NOMO-1 (cell line): Measurements from ENCODE around the gene NISCH.

ENCODE experiments used
- DNase-seq, 2 experiments: peaks; one replicate each; lab custom pipeline; 2025; ENCODE audit not compliant: unreplicated experiment in 2 of 2; lab: John Stamatoyannopoulos, UW

The NISCH gene

DNA sequence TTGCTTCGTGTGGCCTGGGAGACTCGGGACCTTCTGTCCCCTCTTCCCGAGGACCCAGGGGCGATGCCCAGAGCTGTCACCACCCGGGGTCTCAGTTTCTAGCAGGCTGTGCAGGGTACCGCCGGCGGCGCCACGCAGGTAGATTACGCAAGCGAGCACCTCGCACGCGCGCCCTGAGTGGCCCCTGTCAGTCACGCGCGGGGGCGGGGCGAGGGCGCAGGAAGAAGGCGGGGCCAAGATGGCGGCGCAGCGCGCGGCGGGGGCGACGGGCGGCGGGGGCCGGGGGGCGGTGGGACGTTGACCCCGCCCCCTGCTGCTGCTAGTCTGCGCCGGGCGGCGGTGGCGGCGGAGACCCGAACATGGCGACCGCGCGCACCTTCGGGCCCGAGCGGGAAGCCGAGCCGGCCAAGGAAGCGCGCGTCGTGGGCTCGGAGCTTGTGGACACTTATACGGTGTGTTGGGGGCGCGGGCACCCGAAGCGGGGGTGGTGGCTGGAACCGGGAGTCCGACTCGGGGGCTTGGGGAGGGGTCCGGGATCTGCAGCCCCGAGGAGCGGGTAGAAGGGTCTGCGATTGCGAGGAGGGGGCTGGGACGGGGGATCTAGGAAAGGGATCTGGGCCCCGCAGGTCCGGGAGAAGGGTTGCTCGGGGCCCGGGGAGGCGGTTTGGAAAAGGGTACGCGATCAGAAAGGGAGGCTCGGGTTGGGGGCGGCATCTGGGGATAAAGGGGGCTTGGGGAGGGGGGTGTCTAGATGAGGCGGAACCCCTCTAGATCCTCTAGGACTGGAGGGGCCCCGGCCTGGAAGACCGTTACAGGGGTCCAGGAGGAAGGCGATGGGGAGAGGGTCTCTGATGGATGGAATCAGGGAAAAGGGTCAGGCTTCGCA lies at the start of gene NISCH:
NISCH (plus strand) TSS at position 322 of the 886 bp plus-strand sequence; CDS start at position 360, 38 bp downstream.
- DNase-seq = peak; percentile 79 to 87

DNA sequence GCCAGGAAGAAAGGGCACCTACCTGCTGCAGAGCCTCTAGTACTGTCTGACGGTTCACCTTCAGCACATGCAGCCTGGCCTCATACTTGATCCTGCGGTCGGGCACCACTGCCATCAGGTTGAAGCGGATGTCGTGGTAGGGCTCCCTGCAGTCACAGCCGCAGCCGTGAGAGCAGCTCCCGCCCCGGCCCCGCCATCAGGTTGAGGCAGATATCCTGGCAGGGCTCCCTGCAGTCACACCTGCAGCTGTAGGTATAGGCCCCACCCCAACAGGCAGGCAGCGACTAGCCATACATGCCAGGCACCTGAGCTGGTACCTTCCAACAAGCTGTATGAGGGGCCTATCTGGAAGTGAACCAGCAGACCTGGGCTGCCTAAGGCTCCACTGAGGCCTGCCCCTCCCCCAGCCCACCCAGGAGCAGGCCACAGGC lies 49.2 kb upstream of the NISCH start:
- no peak for DNase-seq

- DNase-seq = no peak
Observed at GRCh38 chr3:52406791-52407510, 48.5 kb upstream of the NISCH start.

DNA sequence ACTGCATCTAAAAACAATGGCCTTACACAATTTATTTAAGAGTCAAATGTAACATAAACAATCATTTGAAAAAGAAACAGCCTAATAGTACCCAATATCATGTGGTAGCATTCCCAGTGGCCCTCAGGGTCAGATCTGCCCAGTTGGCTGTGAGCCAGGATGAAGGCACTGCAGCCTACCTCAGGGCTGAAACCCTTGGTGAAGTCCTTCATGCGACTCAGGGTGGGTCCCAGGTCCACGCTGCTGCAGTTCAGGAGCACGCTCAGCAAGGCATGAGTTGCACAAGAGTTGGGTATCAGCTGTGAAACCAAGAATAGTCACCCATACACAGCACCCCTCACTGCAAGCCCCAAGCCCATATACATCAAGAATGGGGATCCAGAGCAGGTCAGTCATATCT lies 47.6 kb upstream of the NISCH start:
- DNase-seq = no peak

- no peak for DNase-seq
Observed at GRCh38 chr3:52408466-52408865, 46.9 kb upstream of the NISCH start.

DNA sequence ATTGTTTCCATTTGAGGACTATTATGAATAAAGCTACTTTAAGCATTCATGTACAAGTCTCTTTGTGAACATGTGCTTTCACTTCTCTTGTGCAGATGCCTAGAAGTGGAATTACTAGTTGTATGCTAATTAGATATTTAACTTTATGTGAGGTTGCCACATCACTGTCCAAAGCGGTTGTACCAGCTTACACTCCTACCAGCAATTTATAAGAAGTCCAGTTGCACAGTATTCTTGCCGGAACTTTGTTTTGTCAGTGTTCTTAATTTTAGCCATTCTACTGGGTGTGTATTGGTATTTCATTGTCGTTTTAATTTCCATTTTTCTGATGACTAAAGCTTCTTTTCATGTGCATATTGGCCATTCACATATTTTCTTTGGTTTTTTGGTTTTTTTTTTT lies 39.6 kb upstream of the NISCH start:
- peak in 1 of 2 experiments; percentile 79 for DNase-seq

GRCh38 chr3:52420388-52420787 lies 35.0 kb upstream of the NISCH start:
- DNase-seq = no peak

- DNase-seq = no peak
Observed at GRCh38 chr3:52422669-52423068, 32.7 kb upstream of the NISCH start.

- no peak for DNase-seq
Observed at GRCh38 chr3:52423173-52423572, 32.2 kb upstream of the NISCH start.

GRCh38 chr3:52428151-52429005 lies 27.0 kb upstream of the NISCH start:
- DNase-seq = peak; percentile 32 to 48

DNA sequence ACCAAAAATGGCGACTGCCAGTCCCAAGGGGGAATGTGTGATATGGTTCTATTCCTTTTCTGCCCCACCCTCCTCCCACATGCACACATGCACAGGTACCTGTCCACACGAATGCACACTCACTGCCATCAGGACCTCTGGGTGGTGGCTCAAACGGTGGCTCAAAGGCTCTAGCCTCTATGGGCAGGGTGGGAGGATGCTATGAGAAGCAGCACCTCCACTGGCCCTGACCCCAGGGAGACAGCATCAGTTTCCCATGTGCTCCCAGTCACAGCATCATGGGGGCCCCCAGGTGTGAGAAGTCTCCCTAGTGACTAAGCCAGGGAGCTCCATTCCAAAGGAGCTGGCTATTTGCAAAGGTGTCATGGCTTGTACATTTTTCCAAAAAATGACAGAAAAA lies 26.4 kb upstream of the NISCH start:
- no peak for DNase-seq

DNA sequence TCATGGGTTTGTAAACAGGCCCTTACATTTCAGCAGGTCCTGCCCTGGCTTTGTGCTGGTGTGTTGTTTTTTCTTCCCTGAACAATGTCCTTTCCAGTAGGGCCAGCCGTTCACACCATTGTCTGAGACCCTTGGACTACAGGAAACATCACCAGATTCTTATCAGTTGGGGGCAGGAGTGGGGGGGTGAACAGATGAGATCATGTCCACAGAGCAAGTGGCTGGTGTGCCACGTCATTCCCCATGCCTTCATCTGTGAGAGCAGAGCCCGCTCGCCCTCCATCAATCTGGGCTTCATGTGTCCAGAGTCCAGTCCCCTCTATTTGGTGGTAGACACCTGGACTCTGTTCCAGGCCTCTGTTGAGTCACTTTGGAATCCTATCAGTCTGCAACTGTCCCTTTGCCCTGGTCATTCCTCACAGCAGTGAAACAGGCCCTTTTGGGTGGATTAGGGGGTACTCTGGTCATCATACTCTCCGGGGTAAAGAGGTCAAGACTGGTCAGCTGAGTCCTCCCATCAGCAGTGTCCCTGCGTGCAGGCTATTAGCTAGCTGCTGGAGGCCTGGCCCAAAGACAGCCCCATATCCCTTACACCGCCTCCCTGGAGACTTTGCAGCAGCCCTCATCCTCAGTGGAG lies 25.5 kb upstream of the NISCH start:
- no peak for DNase-seq

DNA sequence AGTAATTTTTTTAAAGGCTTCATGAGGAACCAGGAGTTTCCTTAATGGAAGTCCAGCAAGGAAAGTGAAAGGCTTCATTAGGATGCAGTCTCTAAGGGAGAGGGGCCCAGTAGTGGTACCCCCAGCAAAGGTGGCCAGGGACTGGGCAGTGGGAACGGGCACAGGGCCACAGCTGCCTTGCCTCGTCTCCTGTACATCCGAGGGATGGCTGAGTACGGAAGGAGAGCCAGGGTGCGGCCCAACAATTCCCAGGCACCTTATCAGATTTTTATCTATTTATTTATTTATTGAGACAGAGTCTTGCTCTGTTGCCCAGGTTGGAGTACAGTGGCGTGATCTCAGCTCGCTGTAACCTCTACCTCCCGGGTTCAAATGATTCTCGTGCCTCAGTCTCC lies 25.0 kb upstream of the NISCH start:
- DNase-seq = no peak

DNA sequence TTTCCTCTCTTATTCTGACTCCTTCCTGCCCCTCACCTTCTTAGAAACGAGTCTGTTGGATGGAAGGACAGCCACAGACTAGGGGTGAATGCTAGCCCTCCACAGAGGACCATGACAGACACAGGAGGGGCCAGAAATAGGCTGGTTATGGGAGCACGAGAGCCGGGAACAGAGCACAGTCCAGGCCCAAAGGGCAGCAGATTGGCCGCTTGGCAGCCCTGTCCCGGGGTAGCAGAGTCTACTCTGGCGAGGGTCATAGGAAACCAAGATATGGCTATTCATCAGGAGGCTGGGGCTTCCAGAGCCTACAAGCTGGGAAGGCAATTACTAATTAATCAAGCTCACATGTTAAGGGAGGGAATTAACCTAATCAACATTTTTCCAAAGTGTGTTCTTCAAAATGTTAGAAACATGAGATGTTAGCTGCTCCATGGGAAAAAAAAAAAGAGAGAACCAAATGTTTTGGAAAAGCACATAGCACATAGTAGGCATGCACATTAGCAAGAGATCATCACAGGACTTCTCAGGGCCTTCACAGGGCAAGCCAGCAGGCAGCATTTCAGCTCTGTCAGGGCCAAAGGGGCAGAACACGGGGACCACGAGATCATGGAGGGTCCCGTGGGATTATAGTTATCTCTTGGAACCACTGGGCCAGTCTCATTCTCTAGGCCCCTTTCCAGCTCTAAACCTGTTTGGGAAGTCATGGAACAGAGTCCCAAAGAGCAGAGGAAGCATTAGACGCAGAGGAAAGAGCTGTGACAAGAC lies 23.8 kb upstream of the NISCH start:
- DNase-seq = no peak

- no peak for DNase-seq
Observed at GRCh38 chr3:52432225-52432624, 23.2 kb upstream of the NISCH start.

GRCh38 chr3:52432691-52433141 lies 22.7 kb upstream of the NISCH start:
- peak in 1 of 2 experiments; percentile 36 for DNase-seq

GRCh38 chr3:52433328-52433995 lies 21.9 kb upstream of the NISCH start:
- no peak for DNase-seq

- no peak for DNase-seq
Observed at GRCh38 chr3:52433996-52434479, 21.4 kb upstream of the NISCH start.
